SHP77 treated with DMSO at 0.1 percent for 48 hours (cell line): ENCODE data around the gene ZFPM1.
"Not testable (repeated sequence)": the region's sequence is repeated elsewhere in the genome, so short reads cannot be mapped to it uniquely, and the experiment has no call there.

Experiments
- DNase-seq: peaks from one replicate; lab custom pipeline; 2025; lab: John Stamatoyannopoulos, UW

ZFPM1 gene

GRCh38 chr16:88480829-88481228, 27.7 kb downstream of the ZFPM1 start:
- DNase-seq, result no peak

DNA sequence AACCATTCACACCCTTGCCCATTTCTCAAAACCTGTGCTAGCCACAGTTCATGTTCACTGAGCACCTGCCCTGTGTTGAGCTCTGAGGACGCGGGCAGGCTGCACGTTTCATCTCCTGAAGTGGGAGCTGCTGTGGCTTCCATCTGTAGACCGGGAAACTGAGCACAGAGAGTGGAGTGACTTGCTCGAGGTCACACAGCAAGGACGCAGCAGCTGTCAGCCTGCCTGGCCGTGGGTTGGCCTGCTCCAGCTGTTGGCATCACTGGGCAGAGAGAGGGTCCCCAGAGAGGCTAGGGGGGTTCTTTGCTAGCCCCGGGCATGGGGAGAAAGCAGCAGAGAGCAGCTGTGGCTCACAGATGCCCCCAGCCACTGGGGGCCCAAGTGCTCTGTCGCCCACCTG, 28.8 kb downstream of the ZFPM1 start:
- DNase-seq, result no peak

DNA sequence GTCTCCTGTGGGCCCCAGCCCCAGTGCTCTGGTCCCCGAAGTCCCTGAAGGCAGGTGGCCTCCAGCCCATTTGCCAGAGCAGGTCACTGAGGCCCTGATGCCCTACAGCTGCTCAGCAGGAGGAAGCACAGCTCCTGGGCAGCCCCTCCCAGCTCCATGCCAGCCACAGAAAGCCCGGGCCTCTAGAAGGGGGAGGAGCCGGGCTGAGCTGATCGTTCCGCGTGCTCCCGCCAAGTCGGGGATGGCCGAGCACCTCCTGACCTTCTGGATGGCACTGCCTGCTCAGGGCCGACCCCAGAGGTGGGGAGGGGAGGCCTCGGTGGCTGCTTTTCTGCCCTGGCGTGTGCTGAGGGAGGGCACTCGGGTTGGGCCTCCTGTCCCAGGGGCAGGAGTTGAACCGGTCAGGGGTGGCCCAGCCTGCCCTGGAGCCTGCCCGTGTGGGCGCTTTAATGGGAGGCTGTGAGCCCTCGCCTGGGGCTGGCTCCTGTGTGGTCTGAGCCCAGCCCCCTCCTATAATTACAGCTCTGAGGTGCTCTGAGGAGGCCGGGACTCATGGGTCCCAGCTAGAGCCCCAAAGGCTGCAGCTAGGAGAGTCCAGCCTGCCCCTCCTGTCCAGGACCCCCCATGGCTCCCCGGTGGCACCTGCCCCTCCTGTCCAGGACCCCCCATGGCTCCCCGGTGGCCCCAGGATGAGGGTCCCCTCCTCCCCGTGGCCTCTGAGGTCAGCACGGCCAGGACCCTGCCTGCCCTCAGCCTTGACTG, 29.7 kb downstream of the ZFPM1 start:
- DNase-seq, result no peak

GRCh38 chr16:88483392-88483641, 30.2 kb downstream of the ZFPM1 start:
- no peak for DNase-seq

- DNase-seq, result no peak
Measured at GRCh38 chr16:88484505-88485365, 31.7 kb downstream of the ZFPM1 start.

- not testable (repeated sequence) for DNase-seq
Measured at GRCh38 chr16:88485366-88485741, 32.3 kb downstream of the ZFPM1 start.

DNA sequence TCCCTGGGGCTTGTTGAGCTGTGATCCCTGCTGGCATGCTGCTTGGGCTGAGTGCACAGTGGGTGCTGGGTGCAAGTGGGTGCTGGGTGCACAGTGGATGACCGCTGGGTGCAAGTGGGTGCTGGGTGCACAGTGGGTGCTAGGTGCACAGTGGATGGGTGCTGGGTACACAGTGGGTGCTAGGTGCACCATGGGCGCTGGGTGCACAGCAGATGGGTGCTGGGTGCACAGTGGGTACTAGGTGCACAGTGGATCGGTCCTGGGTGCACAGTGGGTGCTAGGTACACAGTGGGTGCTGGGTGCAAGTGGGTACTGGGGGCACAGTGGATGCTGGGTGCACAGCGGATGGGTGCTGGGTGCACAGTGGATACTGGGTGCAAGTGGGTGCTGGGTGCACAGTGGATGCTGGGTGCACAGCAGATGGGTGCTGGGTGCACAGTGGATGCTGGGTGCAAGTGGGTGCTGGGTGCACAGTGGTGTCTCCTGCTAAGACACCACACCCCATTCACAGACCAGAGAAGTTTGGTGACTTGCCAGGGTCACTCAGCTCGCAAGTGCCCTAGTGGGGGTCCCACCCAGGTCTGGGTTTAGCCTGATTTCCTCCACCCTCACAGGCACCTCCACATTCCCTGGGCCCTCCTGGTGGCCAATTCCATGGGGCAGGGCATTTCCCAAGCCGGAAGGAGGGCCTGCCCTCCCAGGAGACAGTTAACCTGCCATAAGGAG, 33.5 kb downstream of the ZFPM1 start:
- DNase-seq, result no peak

GRCh38 chr16:88487124-88487432, 34.0 kb downstream of the ZFPM1 start:
- DNase-seq, result no peak

- no peak for DNase-seq
Measured at GRCh38 chr16:88487920-88488851, 35.1 kb downstream of the ZFPM1 start.

DNA sequence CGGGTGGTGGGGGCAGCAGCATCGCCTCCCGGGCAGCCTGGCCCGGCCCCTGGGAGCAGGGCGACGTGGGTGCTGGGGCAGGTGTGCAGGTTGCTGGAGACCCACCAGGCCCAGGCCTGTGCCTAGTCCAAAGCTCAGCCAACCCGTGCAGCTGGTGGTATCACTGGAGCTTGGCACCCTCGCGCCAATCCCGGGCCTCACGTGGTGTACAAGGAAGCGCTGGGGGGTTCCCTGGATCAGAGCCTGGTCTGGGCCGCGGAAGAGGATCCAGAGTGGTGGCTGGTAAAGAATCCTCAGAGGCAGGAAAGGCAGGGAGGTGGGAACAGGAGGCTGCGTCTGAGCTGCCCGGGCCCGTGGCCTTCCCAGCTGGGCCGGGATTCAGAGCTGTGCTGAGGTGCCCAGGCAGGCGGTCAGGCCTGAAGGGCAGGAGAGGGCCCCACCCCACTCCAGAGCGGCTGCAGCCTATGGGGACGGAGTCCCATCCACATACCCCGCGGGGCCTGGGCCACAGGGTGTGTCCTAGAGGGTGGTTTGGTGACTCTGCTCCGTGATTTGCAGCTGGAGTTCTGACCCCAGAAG, 36.2 kb downstream of the ZFPM1 start:
- no peak for DNase-seq

GRCh38 chr16:88491001-88491559, 38.0 kb downstream of the ZFPM1 start:
- no peak for DNase-seq

DNA sequence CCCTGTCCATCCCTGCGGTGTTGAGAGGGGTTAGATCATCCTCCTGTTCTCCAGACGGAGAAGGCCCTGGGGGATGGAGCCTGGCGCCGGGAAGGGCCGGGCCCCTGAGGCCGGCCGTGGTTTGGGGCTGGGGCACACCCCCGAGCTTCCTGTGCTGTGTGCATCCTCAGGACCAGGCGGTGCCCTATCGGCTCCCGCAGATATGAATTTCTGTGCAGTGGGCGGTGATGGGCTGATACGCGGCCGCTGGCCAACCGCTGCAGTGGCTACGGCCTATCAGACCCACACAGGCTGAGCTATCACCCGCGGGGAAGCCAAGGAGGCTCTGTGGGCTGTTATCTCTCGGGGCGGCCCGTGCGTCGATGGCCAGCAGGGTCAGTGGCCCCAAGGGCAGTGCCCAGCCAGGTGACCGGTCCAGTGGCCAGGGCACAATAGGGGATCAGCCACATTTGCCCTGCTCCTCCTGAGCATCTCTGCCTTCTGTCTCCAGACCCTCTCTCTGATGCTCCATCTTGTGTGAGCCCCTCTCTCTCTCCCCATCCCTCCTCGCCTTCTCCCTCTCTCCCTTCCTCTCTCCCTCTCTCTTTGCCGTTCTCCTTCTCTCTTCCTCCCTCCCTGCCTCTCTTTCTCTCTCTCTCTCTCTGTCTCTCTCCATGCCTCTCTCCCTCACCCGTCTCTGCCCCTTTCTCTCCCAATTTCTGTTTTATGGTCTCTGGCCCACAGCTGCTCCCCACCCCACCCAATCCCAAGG, 38.7 kb downstream of the ZFPM1 start:
- DNase-seq, result no peak

DNA sequence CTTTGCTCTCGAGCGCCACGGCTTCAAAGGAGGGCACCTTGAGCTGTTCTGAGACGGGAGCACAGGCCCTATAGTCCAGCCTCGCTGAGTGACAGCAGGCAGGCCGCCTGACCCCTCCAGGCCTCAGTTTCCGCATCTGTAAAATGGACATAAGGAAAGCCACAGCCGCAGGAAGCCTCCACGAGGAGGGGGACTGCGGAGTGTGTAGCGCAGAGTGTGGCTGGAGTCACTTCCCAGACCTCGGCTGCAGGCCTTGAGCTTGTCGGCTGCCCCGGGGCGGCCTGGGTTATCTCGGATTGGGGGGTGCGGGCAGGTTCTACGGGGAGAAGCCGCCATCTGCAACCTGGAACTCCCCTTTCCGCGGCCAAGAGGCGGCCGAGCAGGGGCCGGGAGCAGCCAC, 40.8 kb downstream of the ZFPM1 start:
- no peak for DNase-seq

DNA sequence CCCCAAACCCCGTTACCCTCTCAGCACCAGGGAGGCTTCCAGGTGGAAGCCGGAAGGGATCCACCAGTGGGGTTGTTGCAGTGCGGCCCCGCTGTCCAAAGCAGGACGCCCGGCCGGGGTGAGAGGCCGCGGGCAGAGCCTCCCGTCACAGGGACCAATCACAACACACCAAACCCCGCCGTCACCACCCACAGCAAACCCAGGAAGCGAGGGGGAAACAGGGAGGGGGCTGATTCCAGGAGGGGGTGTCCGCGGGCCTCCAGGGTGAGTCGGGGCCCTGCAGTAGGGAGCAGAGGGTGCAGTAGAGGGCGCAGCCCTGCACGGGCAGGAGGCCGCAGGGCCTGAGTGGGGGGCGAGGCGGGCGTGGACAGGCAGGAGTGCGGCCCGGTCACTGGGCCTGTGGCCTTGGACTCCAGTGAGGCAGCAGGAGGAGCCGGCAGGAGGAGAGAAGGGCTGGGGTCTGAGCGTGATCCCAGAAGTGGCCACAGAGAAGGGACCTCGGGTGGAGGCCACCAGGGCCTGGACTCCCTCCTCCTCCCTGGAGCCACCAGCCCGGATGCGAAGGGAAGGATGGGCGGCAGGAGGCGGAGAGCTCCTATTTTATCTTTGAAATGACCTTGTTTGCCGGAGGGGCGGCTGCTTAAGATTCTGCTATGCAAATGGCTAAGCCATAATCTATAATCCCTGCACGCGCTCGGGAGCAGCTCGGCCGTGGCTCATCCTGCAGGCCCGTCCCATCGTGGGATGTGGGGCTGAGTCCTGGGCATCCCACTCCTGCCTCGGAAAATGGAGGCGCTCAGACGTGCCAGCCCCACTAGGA, 41.5 kb downstream of the ZFPM1 start:
- no peak for DNase-seq

GRCh38 chr16:88495268-88495772, 42.2 kb downstream of the ZFPM1 start:
- DNase-seq, result no peak

- DNase-seq, result no peak
Measured at GRCh38 chr16:88497561-88498462, 44.7 kb downstream of the ZFPM1 start.

- DNase-seq, result no peak
Measured at GRCh38 chr16:88498576-88499208, 45.6 kb downstream of the ZFPM1 start.

DNA sequence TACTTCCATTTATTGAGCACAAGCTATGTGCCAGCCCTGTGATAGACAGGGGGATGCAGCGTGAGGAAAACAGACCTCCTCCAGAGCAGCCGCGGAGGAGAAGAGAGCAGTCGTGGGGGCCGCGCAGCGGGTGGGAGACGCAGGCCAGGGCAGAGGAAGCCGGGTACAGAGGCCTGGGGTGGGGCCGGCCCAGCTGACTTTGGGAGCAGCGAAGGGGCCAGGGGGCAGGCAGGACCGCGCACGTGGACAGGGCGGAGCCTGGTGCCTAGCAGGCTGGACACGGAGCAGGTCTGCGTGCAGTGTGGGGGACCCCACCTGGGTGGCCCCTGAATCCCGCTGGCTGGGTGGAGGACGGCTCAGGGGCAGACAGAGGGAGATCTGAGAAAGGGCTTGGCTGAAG, 46.2 kb downstream of the ZFPM1 start:
- no peak for DNase-seq
